Hepatocyte (in vitro differentiated cells): ENCODE results near the gene WDR91. TPM values are rescaled to one million over a fixed set of nuclear protein-coding genes. Genes with fewer than 3 reads are reported as not detected.

Source experiments
- DNase-seq: peaks from one replicate; pipeline ENCODE4 v3.0.0-alpha.2; 2016; ENCODE audit warnings: low spot score
- H2AFZ ChIP-seq: fragments of 200-600 bp; sonication (generic); 2 replicates; pipeline ENCODE4 v1.6.0; 2016; ENCODE audit warnings: antibody characterized with exemption, mild to moderate bottlenecking
- H3K27ac ChIP-seq: fragments of 200-600 bp; sonication (generic); 2 replicates; pipeline ENCODE4 v1.5.1; 2016; ENCODE audit warnings: mild to moderate bottlenecking
- H3K27me3 ChIP-seq: fragments of 200-600 bp; sonication (generic); 2 replicates; pipeline ENCODE4 v1.6.1; 2016
- H3K36me3 ChIP-seq: fragments of 200-600 bp; sonication (generic); replicated peaks from 2 replicates; pipeline ENCODE4 v1.5.1; 2016; ENCODE audit warnings: low read depth; ENCODE audit not compliant: insufficient read depth
- H3K4me1 ChIP-seq: fragments of 200-600 bp; sonication (generic); 2 replicates; pipeline ENCODE4 v1.5.1; 2016; ENCODE audit warnings: mild to moderate bottlenecking, moderate library complexity; ENCODE audit not compliant: insufficient read depth
- H3K4me2 ChIP-seq: fragments of 200-600 bp; sonication (generic); 2 replicates; pipeline ENCODE4 v1.6.0; 2016
- H3K4me3 ChIP-seq: fragments of 200-600 bp; sonication (generic); 2 replicates; pipeline ENCODE4 v1.5.1; 2016; ENCODE audit warnings: mild to moderate bottlenecking
- H3K79me2 ChIP-seq: fragments of 200-600 bp; sonication (generic); 2 replicates; pipeline ENCODE4 v1.6.0; 2017; ENCODE audit warnings: mild to moderate bottlenecking
- H3K9me2 ChIP-seq: fragments of 200-600 bp; sonication (generic); replicated peaks from 2 replicates; pipeline ENCODE4 v1.6.0; 2017; ENCODE audit warnings: mild to moderate bottlenecking; ENCODE audit not compliant: insufficient read depth
- H3K9me3 ChIP-seq: fragments of 200-600 bp; sonication (generic); 2 replicates; pipeline ENCODE4 v1.5.1; 2016; ENCODE audit warnings: low read depth, mild to moderate bottlenecking
- H4K20me1 ChIP-seq: fragments of 200-600 bp; sonication (generic); 2 replicates; pipeline ENCODE4 v1.6.0; 2016; ENCODE audit warnings: mild to moderate bottlenecking; ENCODE audit not compliant: insufficient read depth, poor library complexity, severe bottlenecking
- CTCF ChIP-seq: fragments of 200-600 bp; sonication (generic); IDR thresholded peaks from 2 replicates; pipeline ENCODE4 v1.5.1; 2016; ENCODE audit warnings: antibody characterized with exemption, mild to moderate bottlenecking; ENCODE audit not compliant: poor library complexity
- EZH2 ChIP-seq: fragments of 200-600 bp; sonication (generic); IDR thresholded peaks from 2 replicates; pipeline ENCODE4 v1.6.1; 2016; ENCODE audit warnings: antibody characterized with exemption, mild to moderate bottlenecking, borderline replicate concordance
- EZH2phosphoT487 ChIP-seq: fragments of 200-600 bp; sonication (generic); IDR thresholded peaks from one replicate; pipeline ENCODE4 v1.6.1; 2018; ENCODE audit warnings: antibody characterized with exemption, mild to moderate bottlenecking, low read depth, moderate library complexity; ENCODE audit not compliant: unreplicated experiment, severe bottlenecking
- WGBS: methylation state at CpG from one replicate; pipeline ENCODE4 v1.1.6; 2016; ENCODE audit warnings: low lambda C conversion rate; ENCODE audit errors: missing lambda C conversion rate; 5-methylcytosine and 5-hydroxymethylcytosine counted together
- polyA plus RNA-seq: library from polyadenylated mRNA; unstranded; fragments of >200 nt; fragmentation: Nextera tagmentation; extraction: Ambion mirVana; gene quantifications from 2 replicates; pipeline ENCODE4 v1.2.1, GENCODE V29; 2016
- total RNA-seq: library from RNA; depleted of rRNA; stranded (reverse); fragments of >200 nt; gene quantifications from 2 replicates; pipeline ENCODE4 v1.2.3, GENCODE V29; 2014

WDR91 gene
- total and polyA plus RNA-seq, 2 experiments from 2014 or later, result 8.0 to 8.2 TPM

DNA sequence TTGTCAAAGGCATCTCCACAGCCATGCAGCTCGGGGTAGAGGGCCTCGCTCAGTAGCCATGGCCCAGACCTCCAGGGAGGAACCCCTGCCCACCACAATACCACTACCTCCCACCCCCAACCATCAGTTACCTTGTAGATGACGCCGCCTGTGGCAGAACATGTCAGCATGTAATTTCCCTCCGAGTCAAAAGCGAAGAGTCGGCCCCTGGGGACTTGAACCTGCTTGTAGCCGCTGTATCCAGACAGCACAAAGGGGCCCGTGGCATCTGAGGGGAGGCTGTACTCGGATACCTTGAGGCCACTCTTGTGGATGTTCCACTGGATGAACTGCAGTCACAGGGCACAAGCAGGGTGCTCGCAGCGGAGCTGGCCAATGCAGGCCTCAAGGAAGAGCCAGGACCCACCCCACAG lies 24.5 kb downstream of the WDR91 start:
- TF ChIP-seq EZH2, result no peak
- TF ChIP-seq CTCF, result no peak
- H3K4me3 ChIP-seq, result no peak overlapping the region
- H3K27me3 ChIP-seq, result no peaks in the 10 kb centered on the region
- no peak for DNase-seq
- H4K20me1 ChIP-seq, result no peaks in the 10 kb centered on the region
- no peaks in the 10 kb centered on the region for H3K79me2 ChIP-seq
- no peak overlapping the region for H3K4me2 ChIP-seq
- peaks cover 4% of the 10 kb centered on the region for H3K9me3 ChIP-seq
- H3K36me3 ChIP-seq, result peaks cover 4% of the 10 kb centered on the region
- 97% methylated on average over 10 of the region's 12 CpGs for WGBS
- no peak overlapping the region for H2AFZ ChIP-seq
- no peaks in the 10 kb centered on the region for H3K4me1 ChIP-seq
- no peak overlapping the region for H3K27ac ChIP-seq
- H3K9me2 ChIP-seq, result no peaks in the 10 kb centered on the region

DNA sequence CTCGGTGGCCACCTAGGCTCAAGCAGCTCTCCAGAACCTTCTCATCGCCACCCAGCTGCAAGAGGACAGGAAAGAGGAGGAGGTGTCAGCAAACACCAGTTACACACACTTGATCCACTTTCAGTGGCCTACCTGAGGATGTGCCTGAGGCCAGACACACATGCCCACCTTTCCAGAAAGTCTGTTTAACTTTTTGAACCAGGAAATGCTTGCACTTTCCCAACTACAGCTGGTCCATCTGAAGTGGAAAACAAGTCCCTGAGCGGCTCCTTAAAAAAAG lies 25.1 kb downstream of the WDR91 start:
- H3K79me2 ChIP-seq, result no peaks in the 10 kb centered on the region
- H3K9me2 ChIP-seq, result no peaks in the 10 kb centered on the region
- no peak for DNase-seq
- H3K9me3 ChIP-seq, result peaks cover 9% of the 10 kb centered on the region
- H3K36me3 ChIP-seq, result peaks cover 4% of the 10 kb centered on the region
- no peaks in the 10 kb centered on the region for H3K4me1 ChIP-seq
- 97% methylated on average over 3 of the region's 3 CpGs for WGBS
- TF ChIP-seq EZH2 (no peak), CTCF (no peak), EZH2phosphoT487 (no peak)
- H3K27ac ChIP-seq, result no peak overlapping the region
- no peaks in the 10 kb centered on the region for H3K27me3 ChIP-seq
- no peak overlapping the region for H3K4me2 ChIP-seq
- no peak overlapping the region for H3K4me3 ChIP-seq
- H4K20me1 ChIP-seq, result no peaks in the 10 kb centered on the region
- no peak overlapping the region for H2AFZ ChIP-seq

DNA sequence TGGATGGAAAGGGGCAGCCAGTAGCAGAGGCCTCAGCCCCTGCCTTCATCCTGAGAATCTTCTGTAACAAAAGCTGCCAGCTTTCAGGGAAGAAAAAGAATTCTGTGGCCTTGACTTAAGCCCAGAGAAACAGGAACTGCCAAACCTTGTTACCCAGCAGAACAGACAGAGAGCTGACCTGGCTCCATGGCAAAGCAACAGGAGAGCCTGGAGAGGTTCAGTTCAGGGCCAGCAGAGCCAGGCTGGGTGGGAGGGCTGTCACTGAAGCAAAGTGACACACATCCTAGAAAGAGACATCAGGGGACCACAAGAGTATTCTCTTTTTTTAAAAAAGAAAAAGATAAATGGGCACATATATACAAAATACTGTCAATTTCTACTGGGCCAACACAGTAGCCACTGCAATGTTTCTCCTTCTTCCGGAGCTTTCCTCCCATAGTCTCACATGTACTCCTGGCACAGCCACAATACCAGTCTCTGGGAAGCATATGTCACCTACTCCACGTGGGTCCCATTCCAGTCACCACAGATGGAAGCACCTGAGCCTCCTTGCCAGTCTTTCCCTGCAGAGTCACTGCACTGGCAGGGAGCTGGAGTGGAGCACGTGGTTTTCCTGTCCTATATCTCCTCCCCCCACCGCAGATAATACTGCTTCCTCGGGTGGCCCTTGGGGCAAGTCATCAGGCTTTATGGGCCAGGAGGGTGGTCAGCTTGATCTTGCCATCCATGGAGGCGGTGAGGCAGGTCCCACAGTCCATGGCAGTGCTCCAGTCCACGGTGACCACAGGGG lies 25.7 kb downstream of the WDR91 start:
- Histone ChIP-seq H3K27me3 (no peaks in the 10 kb centered on the region), H3K79me2 (no peaks in the 10 kb centered on the region), H3K4me2 (no peak overlapping the region), H3K36me3 (peaks cover 4% of the 10 kb centered on the region), H3K9me2 (no peaks in the 10 kb centered on the region), H3K9me3 (peaks cover 14% of the 10 kb centered on the region), H3K4me3 (no peak overlapping the region), H3K4me1 (no peaks in the 10 kb centered on the region), H2AFZ (no peak overlapping the region), H4K20me1 (no peaks in the 10 kb centered on the region), H3K27ac (no peak overlapping the region)
- 95% methylated on average over 7 of the region's 7 CpGs for WGBS
- TF ChIP-seq CTCF (no peak), EZH2phosphoT487 (no peak), EZH2 (no peak)
- DNase-seq, result no peak
